Panc1 (cell line): ENCODE data around the gene C9orf43.

Experiments
- TCF7L2 ChIP-seq: IDR thresholded peaks from 2 replicates; pipeline ENCODE4 v1.6.1; 2011; ENCODE audit warnings: mild to moderate bottlenecking, low read depth, low read length, inconsistent platforms
- TF ChIP-seq, protein P1 (sequence below): fragments of 450-650 bp; IDR thresholded peaks from 2 replicates; pipeline ENCODE4 v1.5.1; 2017; ENCODE audit warnings: mild to moderate bottlenecking

DNA sequence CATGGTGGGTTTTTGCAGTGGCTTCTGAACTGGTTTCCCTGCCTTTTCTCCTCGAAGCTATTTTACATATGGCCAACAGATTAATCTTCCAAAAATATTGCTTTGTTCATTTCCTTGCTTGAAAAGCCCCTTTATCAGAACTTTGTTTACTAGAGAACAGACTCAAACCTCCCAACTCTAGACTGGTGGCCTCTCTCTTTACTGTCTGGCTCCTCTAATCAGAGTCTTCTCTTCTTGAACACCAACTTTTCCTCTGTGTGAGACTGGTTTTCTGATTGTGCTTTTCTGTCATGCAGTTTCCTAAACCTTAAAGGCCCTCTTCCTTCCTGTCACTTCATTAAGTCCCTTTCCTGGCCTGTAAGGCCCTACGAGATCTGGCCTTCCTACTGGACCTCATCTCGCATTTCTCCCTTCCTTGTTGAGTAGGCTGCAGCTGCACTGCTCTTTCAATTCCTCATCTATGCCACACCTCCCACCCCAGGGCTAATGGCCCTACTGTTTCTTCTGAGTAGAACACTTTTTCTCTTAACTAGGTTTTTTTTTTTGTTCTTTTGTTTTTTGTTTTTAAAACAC lies 5.7 kb downstream of the C9orf43 start:
- TF ChIP-seq, protein P1, sequence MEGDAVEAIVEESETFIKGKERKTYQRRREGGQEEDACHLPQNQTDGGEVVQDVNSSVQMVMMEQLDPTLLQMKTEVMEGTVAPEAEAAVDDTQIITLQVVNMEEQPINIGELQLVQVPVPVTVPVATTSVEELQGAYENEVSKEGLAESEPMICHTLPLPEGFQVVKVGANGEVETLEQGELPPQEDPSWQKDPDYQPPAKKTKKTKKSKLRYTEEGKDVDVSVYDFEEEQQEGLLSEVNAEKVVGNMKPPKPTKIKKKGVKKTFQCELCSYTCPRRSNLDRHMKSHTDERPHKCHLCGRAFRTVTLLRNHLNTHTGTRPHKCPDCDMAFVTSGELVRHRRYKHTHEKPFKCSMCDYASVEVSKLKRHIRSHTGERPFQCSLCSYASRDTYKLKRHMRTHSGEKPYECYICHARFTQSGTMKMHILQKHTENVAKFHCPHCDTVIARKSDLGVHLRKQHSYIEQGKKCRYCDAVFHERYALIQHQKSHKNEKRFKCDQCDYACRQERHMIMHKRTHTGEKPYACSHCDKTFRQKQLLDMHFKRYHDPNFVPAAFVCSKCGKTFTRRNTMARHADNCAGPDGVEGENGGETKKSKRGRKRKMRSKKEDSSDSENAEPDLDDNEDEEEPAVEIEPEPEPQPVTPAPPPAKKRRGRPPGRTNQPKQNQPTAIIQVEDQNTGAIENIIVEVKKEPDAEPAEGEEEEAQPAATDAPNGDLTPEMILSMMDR, result no peak
- no peak for TF ChIP-seq TCF7L2
